NOMO-1 treated with dmso at 0.1 percent for 144 hours (cell line): ENCODE measurements around the gene APOBEC3C.
"Not testable (repeated sequence)": the region's sequence is repeated elsewhere in the genome, so short reads cannot be mapped to it uniquely, and the experiment has no call there.

Source experiments
- DNase-seq: peaks from one replicate; lab custom pipeline; 2025; ENCODE audit not compliant: unreplicated experiment; lab: John Stamatoyannopoulos, UW

The APOBEC3C gene

DNA sequence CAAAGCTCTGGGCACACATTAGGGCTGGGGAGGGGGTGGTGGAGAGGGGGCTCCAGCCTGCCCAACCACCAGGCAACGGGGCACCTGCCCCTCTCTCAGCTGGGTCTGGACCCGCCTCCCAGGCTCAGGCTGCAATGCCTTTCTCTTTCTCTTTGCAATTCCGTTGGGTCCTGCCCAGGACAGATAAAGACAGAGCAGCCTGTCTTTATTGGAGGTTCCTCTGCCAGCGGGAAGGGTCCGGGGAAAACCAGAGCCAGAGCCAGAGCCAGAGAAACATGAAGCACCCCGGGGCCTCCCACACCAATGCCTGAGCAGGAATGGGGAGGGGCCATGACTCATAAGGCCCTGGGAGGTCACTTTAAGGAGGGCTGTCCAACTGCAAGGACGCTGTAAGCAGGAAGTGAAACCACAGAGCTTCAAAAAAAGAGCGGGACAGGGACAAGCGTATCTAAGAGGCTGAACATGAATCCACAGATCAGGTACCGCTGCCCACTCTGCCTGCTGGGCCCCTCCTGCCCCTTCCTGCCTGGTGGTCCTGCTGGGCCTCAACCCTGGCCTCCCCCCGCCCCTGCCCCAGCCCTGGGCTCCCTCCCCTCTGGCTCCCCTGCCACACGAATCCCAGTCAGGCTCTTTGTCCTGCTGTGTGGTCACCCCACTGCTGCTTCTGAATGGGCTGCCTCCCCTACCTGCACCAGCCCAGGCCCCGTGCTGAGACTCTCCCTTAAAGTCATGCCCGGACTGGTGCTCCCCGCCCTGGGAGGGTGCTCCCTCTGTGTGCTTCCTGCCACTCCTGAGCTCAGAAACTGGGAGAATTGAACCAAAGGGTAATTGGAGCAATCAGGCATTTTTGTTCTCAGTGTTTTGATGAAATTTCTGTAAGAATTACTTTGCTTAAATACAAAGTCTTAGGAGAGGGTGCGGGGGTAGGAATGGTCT is 31.8 kb upstream of the APOBEC3C start, which contains the start of gene APOBEC3B:
APOBEC3B (plus strand) TSS at position 356 of the 936 bp plus-strand sequence; CDS start at position 463, 107 bp downstream.
- peak; percentile 82 for DNase-seq

- peak; percentile 43 for DNase-seq
Observed at GRCh38 chr22:38984224-38984623, 29.8 kb upstream of the APOBEC3C start.

DNA sequence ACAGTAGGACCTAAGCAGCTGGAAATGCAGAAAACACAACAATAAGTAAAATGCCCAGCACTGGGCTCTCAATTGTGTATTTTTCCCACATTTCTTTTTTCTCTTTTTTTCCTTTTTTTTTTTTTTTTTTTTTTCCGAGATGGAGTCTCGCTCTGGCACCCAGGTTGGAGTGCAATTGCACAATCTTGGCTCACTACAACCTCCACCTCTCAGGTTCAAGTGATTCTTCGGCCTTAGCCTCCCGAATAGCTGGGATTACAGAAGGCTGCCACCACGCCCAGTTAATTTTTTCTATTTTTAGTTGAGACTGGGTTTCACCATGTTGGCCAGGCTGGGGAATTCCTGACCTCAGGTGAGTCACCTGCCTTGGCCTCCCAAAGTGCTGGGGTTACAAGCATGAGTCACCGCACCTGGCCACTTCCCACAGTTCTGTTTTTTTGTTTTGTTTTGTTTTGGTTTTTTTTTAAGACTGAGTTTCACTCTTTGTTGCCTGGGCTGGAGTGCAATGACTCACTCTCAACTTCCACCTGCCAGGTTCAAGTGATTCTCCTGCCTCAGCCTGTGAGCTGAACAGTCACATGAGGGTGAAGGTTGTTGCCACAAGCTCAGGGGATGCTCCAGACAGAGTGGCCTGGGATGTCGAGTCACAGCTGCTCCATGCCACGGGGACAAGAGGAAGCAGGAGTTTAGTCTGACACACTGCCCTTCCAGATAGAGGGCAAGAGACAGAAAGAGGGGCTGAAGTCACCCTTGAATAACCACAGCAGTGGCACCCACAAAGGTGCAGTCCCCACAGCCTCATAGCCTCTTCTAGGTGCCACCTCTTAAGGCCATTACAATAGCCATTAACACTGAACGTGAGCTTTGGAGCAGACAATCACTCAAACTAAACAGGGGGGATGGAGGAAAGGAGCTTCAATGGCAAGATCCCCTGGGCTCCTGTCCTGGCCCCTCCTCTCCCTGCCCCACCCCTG is 29.0 kb upstream of the APOBEC3C start:
- not testable (repeated sequence) for DNase-seq

DNA sequence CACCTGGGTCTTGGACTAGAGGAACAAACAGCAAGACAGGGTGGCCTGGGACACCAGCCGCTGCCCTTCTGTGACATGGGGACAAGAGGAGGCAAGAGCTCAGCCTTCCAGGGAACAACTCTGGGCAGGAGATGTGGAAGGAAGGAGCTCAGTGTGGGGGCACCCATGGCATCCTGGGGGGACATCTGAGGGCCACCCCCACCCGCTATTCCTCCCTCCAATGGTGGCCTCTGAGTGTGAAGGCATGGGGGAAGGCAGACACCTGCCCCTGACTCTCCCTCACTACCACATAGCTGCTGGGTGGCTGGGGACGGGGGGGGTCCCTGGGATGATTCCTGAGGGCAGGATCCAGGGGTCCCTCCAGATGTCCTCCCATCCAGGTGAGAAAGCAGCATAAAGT is 27.4 kb upstream of the APOBEC3C start:
- DNase-seq: no peak

DNA sequence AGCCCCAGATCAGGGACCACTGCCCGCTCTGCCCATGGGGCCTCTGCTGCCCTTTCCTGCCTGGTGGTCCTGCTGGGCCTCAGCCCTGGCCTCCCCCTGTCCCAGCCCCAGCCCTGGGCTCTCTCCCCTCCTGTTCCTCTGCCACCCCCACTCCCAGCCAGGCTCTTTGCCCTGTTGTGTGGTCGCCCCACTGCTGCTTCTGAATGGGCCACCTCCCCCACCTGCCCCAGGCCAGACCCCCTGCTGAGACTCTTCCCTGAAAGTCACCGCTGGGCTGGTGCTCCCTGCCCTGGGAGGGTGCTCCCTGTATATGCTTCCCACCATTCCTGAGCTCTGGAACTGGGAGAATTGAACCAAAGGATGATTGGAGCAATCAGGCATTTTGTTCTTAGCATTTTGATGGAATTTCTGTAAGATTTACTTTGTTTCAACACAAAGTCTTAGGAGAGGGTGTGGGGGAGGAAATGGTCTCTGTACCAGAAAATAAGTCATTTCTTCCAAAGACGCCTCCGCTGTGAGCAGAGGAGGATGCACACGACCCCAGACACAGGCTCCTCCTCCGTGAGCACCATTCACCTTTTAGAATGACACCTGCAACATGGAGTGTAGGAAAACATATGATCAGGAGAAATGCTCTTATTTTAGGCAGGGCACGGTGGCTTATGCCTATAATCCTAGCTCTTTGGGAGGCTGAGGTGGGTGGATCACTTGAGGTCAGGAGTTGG is 26.7 kb upstream of the APOBEC3C start:
- DNase-seq: no peak

- no peak for DNase-seq
Observed at GRCh38 chr22:38989466-38989865, 24.6 kb upstream of the APOBEC3C start.

GRCh38 chr22:38992871-38993371 is 21.1 kb upstream of the APOBEC3C start:
- not testable (repeated sequence) for DNase-seq

DNA sequence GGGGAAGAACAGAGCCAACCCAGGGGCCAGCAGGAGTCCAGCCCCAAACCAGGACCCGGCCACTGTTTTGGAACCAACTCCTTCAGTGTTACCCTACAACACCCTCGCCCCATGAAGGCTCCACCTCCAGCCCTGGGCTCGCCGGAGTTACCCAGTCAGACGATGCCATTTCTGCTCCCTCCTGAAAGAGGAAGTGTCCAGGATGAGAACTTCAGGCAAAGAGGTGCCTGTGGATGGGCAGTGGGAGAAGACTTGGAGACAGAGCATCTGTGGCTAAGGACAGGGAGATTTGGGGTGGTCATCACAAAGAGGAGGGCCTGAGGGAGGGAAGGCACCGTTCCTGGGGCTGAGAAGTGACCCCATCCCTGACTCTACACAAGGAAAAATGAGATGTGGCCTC is 18.0 kb upstream of the APOBEC3C start:
- DNase-seq: no peak

GRCh38 chr22:38997518-38997917 is 16.5 kb upstream of the APOBEC3C start:
- DNase-seq: no peak

GRCh38 chr22:39003165-39003638 is 10.9 kb upstream of the APOBEC3C start:
- DNase-seq: peak; percentile 80

DNA sequence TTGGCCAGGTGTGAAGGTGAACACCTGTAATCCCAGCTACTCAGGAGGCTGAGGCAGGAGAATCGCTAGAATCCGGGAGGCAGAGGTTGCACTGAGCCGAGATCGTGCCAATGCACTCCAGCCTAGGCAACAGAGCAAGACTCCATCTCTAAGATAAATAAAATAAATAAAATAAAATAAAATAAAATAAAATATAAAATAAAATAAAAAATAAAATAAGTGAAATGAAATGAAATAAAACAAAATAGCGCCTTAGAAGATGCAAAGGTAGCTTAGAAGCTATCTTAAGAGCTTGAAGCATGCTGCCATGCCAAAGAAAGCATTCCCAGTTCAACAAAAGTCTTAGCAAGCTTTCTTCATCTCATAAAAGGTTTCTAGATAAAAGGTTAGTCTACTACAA is 6.9 kb upstream of the APOBEC3C start:
- DNase-seq: no peak

DNA sequence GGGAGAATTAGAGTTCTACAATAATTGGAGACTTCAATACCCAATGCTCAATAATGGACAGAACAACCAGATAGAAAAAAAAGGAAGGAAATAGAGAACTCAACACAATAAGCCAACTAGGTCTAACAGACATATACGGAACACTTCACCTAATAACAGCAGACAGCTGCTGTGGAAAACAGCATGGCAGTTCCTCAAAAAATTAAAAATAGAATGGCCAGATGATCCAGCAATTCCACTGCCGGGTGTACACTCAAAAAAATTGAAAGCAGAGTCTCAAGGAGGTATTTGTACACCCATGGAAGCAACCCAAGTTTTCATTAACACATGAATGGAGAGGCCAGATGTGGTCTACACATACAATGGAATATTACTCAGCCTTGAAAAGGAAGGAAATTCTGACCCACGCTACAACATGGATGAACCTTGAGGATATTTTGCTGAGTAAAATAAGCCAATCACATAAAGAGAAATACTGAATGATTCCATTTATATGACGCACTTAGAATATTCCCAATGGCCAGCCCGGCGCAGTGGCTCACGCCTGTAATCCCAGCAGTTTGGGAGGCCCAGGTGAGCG is 5.7 kb upstream of the APOBEC3C start:
- peak; percentile 1 for DNase-seq

DNA sequence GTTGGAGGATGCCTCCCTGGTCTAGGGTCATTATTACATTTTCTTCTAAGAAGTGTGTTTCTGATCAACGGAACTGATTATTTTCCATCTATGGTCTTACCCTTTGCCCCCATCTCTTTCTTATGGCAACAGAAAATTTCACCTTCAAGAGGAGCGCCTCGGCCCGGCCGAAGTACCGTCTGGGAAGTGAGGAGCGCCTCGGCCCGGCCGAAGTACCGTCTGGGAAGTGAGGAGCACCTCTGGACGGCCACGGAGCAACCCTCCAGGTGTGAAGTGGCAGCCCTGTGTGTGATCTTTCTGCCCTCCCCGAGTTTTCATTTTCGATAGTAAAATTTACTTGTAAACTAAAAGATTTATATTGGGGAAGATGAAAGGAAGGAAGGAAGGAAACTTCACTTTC is 3.1 kb upstream of the APOBEC3C start:
- no peak for DNase-seq

DNA sequence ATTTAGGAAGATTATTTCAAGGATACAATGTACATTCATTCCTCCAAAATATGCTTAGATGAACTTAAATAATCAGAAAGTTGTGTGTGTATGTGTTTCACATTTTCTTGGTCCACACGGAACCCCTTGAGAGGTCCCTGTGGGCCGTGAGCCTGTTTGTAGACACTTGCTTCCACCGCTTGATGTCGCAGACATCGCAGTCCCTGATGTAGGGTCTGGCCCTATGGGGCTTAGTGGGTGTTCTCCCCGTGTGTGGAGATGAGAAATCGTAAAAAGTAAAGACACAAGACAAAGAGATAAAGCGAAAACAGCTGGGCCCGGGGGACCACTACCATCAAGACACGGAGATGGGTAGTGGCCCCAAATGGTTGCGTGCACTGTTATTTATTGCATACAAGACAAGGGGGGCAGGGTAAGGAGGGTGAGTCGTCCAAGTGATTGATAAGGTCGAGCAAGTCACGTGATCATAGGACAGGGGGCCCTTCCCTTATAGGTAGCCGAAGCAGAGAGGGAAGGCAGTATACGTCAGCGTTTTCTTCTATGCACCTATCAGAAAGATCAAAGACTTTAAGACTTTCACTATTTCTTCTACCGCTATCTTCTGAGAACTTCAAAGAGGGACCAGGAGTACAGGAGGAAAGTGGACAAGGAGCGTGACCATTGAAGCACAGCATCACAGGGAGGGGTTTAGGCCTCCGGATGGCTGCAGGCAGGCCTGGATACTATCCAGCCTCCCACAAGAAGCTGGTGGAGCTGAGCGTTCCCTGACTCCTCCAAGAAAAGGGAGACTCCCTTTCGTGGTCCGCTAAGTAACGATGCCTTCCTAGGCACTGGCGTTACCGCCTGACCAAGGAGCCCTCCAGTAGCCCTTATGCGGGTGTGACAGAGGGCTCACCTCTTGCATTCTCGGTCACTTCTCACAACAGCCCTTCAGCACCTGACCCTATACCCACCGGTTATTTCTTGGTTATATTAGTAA is 1.2 kb upstream of the APOBEC3C start:
- DNase-seq: no peak

DNA sequence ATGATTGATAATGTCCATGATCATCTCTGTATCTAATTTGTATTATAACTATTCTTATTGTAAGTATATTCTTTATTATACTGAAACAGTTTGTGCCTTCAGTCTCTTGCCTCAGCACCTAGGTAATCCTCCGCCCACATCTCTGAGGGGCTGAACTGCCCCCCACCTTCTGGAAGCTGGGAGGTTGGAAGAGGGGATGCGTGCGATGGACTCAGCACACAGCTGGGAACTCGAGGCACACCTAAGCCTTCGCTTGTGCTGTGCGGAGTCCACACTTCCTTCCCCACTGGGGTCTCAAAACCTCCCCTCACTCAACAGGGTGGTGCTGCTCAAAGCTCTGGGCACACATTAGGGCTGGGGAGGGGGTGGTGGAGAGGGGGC is 506 bp upstream of the APOBEC3C start:
- not testable (repeated sequence) for DNase-seq

DNA sequence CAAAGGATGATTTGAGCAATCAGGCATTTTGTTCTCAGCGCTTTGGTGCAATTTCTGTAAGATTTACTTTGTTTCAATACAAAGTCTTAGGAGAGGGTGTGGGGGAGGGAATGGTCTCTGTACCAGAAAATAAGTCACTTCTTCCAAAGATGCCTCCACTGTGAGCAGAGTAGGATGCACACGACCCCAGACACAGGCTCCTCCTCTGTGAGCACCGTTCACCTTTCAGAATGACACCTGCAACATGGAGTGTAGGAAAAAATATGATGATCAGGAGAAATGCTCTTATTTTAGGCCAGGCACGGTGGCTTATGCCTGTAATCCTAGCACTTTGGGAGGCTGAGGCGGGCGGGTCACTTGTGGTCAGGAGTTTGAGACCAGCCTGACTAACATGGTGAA is 665 bp downstream of the APOBEC3C start:
- not testable (repeated sequence) for DNase-seq

- no peak for DNase-seq
Observed at GRCh38 chr22:39016592-39016991, 2.5 kb downstream of the APOBEC3C start.

- no peak for DNase-seq
Observed at GRCh38 chr22:39017596-39018365, 3.7 kb downstream of the APOBEC3C start.
